AG10803 (cell line): ENCODE data around the gene METRN.

ENCODE experiments used
- DNase-seq: peaks from one replicate; pipeline ENCODE4 v3.0.0; 2010; ENCODE audit warnings: low read depth
- H3K4me3 ChIP-seq: 2 replicates; pipeline ENCODE4 v1.5.1; 2011; ENCODE audit warnings: mild to moderate bottlenecking, low read length, control low read depth
- CTCF ChIP-seq: conservative IDR thresholded peaks from 2 replicates; pipeline ENCODE4 v1.5.1; 2011; ENCODE audit warnings: mild to moderate bottlenecking, low read length, control low read depth, inconsistent platforms

Gene METRN

GRCh38 chr16:762595-763268 lies 47.8 kb downstream of the METRN start:
- no peak for TF ChIP-seq CTCF
- DNase-seq, result no peak
- H3K4me3 ChIP-seq, result no peak overlapping the region

DNA sequence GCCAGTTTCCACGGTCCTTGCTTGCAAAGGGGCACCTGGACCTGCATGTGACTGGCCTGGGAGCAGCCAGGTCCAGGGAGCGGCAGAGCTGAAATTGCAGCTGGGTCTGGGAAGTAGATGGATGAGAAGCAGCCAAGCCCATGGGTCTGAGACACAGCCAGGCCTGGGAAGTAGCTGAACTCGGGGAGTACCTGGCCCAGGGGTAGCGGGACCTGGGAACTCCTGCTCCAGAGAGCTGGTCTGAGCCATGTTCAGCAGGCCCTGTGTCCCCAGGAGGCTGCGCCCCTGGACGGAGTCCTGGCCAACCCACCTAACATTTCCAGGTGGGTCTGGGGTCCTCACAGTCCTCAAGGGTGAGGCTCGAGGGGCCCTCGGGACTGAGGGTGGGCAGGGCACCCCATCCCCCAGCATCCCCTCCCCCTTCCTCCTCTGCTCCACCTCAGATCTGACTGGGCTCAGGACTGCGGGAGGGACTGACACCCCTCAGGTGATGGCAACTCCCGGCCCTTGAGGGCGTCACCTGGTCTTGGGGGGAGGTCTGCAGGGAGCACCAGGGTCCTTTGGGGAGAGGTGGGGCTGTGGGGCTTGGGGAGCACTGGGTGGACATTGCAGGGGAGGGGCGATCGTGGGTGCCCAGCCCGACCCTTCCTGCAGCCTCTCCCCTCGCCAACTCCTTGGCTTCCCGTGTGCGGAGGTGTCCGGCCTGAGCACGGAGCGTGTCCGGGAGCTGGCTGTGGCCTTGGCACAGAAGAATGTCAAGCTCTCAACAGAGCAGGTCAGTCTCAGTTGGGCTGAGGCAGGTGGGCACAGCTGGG lies 48.7 kb downstream of the METRN start:
- no peak for DNase-seq
- TF ChIP-seq CTCF, result no peak

DNA sequence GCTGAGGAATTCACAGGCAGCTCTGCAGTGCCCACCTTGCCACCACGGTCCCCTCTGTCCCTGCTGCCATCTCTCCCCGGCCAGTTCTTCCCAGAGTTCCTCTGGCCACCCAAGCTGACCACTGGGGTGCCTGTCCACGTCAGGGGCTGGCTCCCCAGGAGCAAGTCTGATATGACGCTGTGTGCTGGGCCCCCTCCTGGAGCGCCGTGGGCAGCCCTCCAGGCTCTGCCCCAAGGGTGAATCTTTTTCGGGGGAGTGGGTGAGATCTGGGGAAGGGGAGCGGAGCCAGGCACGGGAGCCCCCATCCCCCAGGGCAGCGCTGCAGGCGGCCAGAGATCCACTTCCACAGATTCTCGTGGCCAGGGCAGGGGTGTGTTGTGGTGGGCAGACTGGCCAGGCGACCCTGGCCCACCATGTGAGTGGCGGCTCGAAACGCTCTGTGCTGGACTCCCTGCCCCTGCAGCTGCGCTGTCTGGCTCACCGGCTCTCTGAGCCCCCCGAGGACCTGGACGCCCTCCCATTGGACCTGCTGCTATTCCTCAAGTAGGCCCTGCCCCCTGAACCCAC lies 49.3 kb downstream of the METRN start:
- no peak for DNase-seq
- H3K4me3 ChIP-seq, result no peak overlapping the region
- TF ChIP-seq CTCF, result no peak

More for the DNA sequence above, 48.7 kb downstream of the METRN start:
- H3K4me3 ChIP-seq, result no peak overlapping the region

DNA sequence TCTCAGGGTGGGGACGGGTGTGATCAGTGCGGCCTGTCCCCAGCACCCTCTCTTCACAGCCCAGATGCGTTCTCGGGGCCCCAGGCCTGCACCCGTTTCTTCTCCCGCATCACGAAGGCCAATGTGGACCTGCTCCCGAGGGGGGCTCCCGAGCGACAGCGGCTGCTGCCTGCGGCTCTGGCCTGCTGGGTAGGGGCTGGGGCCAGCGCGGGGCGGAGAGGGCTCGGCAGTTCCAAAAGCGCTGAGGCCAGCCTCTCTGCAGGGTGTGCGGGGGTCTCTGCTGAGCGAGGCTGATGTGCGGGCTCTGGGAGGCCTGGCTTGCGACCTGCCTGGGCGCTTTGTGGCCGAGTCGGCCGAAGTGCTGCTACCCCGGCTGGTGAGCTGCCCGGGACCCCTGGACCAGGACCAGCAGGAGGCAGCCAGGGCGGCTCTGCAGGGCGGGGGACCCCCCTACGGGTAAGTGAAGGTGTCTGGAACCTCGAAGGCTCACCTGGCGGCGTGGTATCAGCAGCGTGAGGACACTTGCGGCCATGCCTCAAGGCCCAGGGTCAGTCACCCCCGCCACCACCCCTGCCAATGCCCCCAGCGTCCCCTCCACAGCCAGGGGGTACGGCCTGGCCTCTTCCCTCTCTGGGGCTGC lies 50.0 kb downstream of the METRN start:
- no peak overlapping the region for H3K4me3 ChIP-seq
- no peak for DNase-seq
- no peak for TF ChIP-seq CTCF

DNA sequence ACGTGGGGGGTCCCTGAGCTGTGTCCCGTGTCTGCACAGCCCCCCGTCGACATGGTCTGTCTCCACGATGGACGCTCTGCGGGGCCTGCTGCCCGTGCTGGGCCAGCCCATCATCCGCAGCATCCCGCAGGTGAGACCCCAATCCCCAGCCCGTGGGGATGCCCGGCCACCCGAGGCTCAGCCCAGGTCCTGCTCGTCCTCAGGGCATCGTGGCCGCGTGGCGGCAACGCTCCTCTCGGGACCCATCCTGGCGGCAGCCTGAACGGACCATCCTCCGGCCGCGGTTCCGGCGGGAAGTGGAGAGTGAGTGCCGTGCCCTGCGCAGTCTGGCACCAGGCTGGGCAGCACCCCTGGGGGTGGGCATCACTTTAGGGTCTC lies 50.6 kb downstream of the METRN start:
- no peak for DNase-seq
- no peak overlapping the region for H3K4me3 ChIP-seq
- TF ChIP-seq CTCF, result no peak

DNA sequence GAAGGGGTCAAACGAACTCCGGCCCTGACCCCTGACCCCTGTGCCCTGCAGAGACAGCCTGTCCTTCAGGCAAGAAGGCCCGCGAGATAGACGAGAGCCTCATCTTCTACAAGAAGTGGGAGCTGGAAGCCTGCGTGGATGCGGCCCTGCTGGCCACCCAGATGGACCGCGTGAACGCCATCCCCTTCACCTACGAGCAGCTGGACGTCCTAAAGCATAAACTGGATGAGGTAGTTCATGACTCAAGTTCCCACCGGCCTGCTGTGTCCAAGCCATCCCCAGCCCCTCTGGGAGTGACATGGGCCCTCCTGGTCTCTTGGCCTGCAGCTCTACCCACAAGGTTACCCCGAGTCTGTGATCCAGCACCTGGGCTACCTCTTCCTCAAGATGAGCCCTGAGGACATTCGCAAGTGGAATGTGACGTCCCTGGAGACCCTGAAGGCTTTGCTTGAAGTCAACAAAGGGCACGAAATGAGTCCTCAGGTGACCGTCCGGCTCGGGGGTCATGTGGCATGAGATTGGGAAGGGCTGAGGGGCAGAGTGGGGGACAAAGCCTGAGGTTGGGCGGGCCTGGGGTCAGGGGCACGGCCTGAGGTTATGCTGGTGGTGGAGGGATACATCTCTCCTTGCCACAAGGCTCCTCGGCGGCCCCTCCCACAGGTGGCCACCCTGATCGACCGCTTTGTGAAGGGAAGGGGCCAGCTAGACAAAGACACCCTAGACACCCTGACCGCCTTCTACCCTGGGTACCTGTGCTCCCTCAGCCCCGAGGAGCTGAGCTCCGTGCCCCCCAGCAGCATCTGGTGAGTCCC lies 51.3 kb downstream of the METRN start:
- no peak for DNase-seq
- H3K4me3 ChIP-seq, result no peak overlapping the region
- no peak for TF ChIP-seq CTCF
